ENCODE data around the gene RAD54L2.
"Not testable (repeated sequence)": the region's sequence is repeated elsewhere in the genome, so short reads cannot be mapped to it uniquely, and the experiment has no call there.

The RAD54L2 gene

GRCh38 chr3:51539291-51539941 lies 897 bp downstream of the RAD54L2 start:
- peak; percentile 47 for DNase-seq

GRCh38 chr3:51542596-51542995 lies 4.1 kb downstream of the RAD54L2 start:
- not testable (repeated sequence) for DNase-seq

GRCh38 chr3:51544011-51544775 lies 5.7 kb downstream of the RAD54L2 start:
- DNase-seq = no peak

- no peak for DNase-seq
These were observed 8.8 kb downstream of the RAD54L2 start for GRCh38 chr3:51547274-51547673.

- DNase-seq = no peak
These were observed 10.8 kb downstream of the RAD54L2 start for GRCh38 chr3:51549311-51549710.

GRCh38 chr3:51550080-51550819 lies 11.7 kb downstream of the RAD54L2 start:
- no peak for DNase-seq

GRCh38 chr3:51557993-51558392 lies 19.5 kb downstream of the RAD54L2 start:
- no peak for DNase-seq

- DNase-seq = no peak
These were observed 20.9 kb downstream of the RAD54L2 start for GRCh38 chr3:51559411-51559888.

GRCh38 chr3:51559961-51560360 lies 21.4 kb downstream of the RAD54L2 start:
- no peak for DNase-seq

- not testable (repeated sequence) for DNase-seq
These were observed 23.9 kb downstream of the RAD54L2 start for GRCh38 chr3:51562403-51562802.

- DNase-seq = no peak
These were observed 29.5 kb downstream of the RAD54L2 start for GRCh38 chr3:51568036-51568435.

- DNase-seq = no peak
These were observed 30.5 kb downstream of the RAD54L2 start for GRCh38 chr3:51568996-51569395.

GRCh38 chr3:51578238-51578637 lies 39.7 kb downstream of the RAD54L2 start:
- DNase-seq = no peak

GRCh38 chr3:51580418-51580817 lies 41.9 kb downstream of the RAD54L2 start:
- DNase-seq = no peak

GRCh38 chr3:51581524-51581923 lies 43.0 kb downstream of the RAD54L2 start:
- no peak for DNase-seq

- DNase-seq = no peak
These were observed 46.7 kb downstream of the RAD54L2 start for GRCh38 chr3:51585197-51585596.

GRCh38 chr3:51585871-51586270 lies 47.4 kb downstream of the RAD54L2 start:
- DNase-seq = no peak

Measured in 8988T (cell line).